GM12892 (cell line): Measurements from ENCODE around the gene NPPC.

Experiments
- POLR2A ChIP-seq: IDR thresholded peaks from 2 replicates; pipeline ENCODE4 v1.6.1; 2011; ENCODE audit warnings: low read depth, low read length, control low read depth
- POLR2AphosphoS5 ChIP-seq: IDR thresholded peaks from 2 replicates; pipeline ENCODE4 v1.6.1; 2011; ENCODE audit warnings: low read depth, low read length, control low read depth
- TAF1 ChIP-seq: IDR thresholded peaks from 2 replicates; pipeline ENCODE4 v1.6.1; 2011; ENCODE audit warnings: low read depth, mild to moderate bottlenecking, control low read depth, low read length, borderline replicate concordance

DNA sequence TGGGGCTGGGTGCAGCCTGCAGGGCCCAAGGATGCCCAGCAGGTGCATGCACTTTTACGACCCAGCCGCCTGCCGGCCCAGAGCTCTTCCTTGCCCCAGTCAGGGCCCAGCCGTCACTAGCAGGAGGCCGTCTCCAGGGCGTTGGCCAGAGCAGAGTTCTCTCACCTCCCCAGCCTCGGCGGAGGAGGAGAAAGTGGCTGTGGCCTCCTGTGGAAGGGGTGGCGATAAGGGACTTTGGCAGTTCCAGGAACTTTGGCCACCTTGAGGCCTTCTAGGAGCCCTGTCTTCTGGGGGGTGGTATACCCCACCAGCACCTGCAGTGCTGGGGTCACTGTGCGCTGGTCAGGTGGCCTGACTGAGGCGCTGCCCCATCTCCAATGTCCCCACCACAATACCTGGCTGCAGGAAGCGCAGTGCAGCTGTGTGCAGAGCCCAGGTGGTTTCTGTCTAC is 22.0 kb downstream of the NPPC start:
- TF ChIP-seq POLR2A (no peak), POLR2AphosphoS5 (no peak), TAF1 (no peak)
